Colonic mucosa (tissue), 4 donors: ENCODE results near the gene CAPN3. TPM values are rescaled to one million over a fixed set of nuclear protein-coding genes. Genes with fewer than 3 reads are reported as not detected.

ENCODE experiments used
- DNase-seq: peaks from one replicate; pipeline ENCODE4 v3.0.0-alpha.2; 2020
- H3K27ac ChIP-seq: fragments of 200-600 bp; one replicate; pipeline ENCODE4 v1.8.0; 2021
- H3K27me3 ChIP-seq: fragments of 200-600 bp; one replicate; pipeline ENCODE4 v1.8.0; 2021
- H3K36me3 ChIP-seq: fragments of 200-600 bp; one replicate; pipeline ENCODE4 v1.8.0; 2021
- H3K4me1 ChIP-seq: fragments of 200-600 bp; one replicate; pipeline ENCODE4 v1.8.0; 2021; ENCODE audit warnings: mild to moderate bottlenecking
- H3K4me3 ChIP-seq: fragments of 200-600 bp; one replicate; pipeline ENCODE4 v1.8.0; 2021
- H3K9ac ChIP-seq, 2 donors: one replicate each; pipeline ENCODE4 v1.7.0; 2013; ENCODE audit warnings: control low read depth in 2 of 2, low read depth in 2 of 2, low read length in 2 of 2
- H3K9me3 ChIP-seq: fragments of 200-600 bp; one replicate; pipeline ENCODE4 v1.8.0; 2021
- CTCF ChIP-seq: fragments of 200-600 bp; IDR thresholded peaks from one replicate; pipeline ENCODE4 v1.8.0; 2022; ENCODE audit warnings: antibody characterized with exemption, mild to moderate bottlenecking
- intact Hi-C: fragments of 100-400 bp; cut with DNase I; formaldehyde crosslinking; loops from one replicate; pipeline ENCODE4 v1.14.1; 2022
- total RNA-seq, 2 donors: library from RNA; stranded (reverse); fragmentation: NEBNext Ultra II Directional in 1 of 2; extraction: Animal tissue kit (Norgen Biotek cat#: 25700) in 1 of 2; gene quantifications; one replicate each; pipeline ENCODE4 v1.2.1, GENCODE V29; 2021
- donor health status: healthy.
- donor health status: DM: no; HTN: no; CAD: no.
- donor health status: DM: no; HTN: no; CAD: no.

The CAPN3 gene
- total RNA-seq, 2 donors from 2014 or later, result 6.8 TPM

DNA sequence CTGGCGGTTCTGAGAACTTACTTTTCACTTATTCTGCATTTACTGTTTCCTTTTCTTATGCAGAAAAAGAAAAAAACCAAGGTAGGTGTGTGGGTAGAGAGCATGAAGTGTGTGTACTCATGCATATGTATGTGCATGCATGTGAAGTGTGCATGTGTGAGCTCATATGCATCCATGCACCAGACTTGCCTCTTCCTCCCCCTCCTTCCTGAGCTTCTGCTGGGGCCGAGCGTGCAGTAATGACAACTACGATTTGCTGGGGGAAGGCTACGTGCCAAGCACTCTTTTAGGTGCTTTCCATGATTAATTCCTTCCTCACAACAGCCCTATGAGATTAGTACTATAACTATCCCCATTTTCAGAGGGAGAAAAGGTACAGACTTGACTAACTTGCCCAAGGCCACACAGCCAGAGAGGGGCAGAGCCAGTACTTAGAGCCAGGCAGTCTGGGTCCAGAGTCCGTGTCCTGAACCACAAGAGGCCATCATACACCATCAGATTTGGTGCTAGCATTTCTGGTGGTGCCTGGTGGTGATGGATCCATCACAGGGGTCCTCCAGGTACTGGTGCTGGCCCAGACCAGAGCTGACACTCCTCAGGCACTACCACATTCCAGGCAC lies 46.7 kb downstream of the CAPN3 start:
- no peak overlapping the region for H3K27ac ChIP-seq
- no peak for DNase-seq

DNA sequence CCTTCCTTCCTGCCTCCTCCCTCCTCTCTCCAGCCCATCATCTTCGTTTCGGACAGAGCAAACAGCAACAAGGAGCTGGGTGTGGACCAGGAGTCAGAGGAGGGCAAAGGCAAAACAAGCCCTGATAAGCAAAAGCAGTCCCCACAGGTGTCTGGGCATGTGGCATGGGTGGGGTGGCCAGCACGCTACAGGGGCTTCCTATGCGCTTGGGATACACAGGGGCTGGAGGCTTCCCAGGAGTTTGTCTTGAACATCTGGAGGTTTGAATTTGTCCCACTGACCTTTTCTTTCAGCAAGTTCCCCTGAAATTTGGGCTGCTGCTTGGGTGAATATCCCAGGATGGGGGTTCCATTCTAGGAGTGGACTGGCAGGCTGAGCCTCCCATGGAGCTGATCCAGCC lies 48.9 kb downstream of the CAPN3 start:
- H3K9me3 ChIP-seq, result no peaks in the 10 kb centered on the region
- no peaks in the 10 kb centered on the region for H3K4me1 ChIP-seq
- no peak overlapping the region for H3K9ac ChIP-seq
- H3K4me3 ChIP-seq, result no peak overlapping the region
- TF ChIP-seq CTCF, result no peak
- DNase-seq, result no peak
- H3K36me3 ChIP-seq, result no peaks in the 10 kb centered on the region
- H3K27me3 ChIP-seq, result no peaks in the 10 kb centered on the region
- no peak overlapping the region for H3K27ac ChIP-seq
- intact Hi-C loops, result no loop called here

More for the DNA sequence above, 46.7 kb downstream of the CAPN3 start:
- H3K9me3 ChIP-seq, result no peaks in the 10 kb centered on the region
- intact Hi-C loops, result no loop called here
- no peak for TF ChIP-seq CTCF
- no peaks in the 10 kb centered on the region for H3K36me3 ChIP-seq
- H3K9ac ChIP-seq, result no peak overlapping the region
- no peaks in the 10 kb centered on the region for H3K27me3 ChIP-seq
- H3K4me3 ChIP-seq, result no peak overlapping the region
- no peaks in the 10 kb centered on the region for H3K4me1 ChIP-seq

- TF ChIP-seq CTCF, result no peak
- Histone ChIP-seq H3K9ac (no peak overlapping the region), H3K9me3 (no peaks in the 10 kb centered on the region), H3K4me1 (no peaks in the 10 kb centered on the region), H3K27me3 (no peaks in the 10 kb centered on the region), H3K36me3 (no peaks in the 10 kb centered on the region), H3K27ac (no peak overlapping the region), H3K4me3 (no peak overlapping the region)
- intact Hi-C loops, result no loop called here
- no peak for DNase-seq
Observed at GRCh38 chr15:42409011-42409410, 49.7 kb downstream of the CAPN3 start.

DNA sequence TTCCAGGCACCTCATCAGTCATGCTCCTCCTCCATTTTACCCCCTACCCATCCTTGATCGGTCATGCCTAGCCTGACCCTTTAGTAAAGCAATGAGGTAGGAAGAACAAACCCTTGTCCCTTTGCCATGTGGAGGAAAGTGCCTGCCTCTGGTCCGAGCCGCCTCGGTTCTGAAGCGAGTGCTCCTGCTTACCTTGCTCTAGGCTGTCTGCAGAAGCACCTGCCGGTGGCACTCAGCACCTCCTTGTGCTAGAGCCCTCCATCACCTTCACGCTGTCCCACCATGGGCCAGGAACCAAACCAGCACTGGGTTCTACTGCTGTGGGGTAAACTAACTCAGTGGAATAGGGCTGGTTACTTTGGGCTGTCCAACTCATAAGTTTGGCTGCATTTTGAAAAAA lies 52.6 kb downstream of the CAPN3 start:
- Histone ChIP-seq H3K4me3 (no peak overlapping the region), H3K36me3 (no peaks in the 10 kb centered on the region), H3K27me3 (no peaks in the 10 kb centered on the region), H3K4me1 (no peaks in the 10 kb centered on the region), H3K9ac (no peak overlapping the region), H3K27ac (no peak overlapping the region), H3K9me3 (no peaks in the 10 kb centered on the region)
- intact Hi-C loops, result no loop called here
- TF ChIP-seq CTCF, result no peak
- DNase-seq, result no peak

GRCh38 chr15:42413920-42414319 lies 54.6 kb downstream of the CAPN3 start:
- no peak for TF ChIP-seq CTCF
- no peaks in the 10 kb centered on the region for H3K9me3 ChIP-seq
- H3K9ac ChIP-seq, result no peak overlapping the region
- peaks cover 9% of the 10 kb centered on the region for H3K36me3 ChIP-seq
- H3K27ac ChIP-seq, result no peak overlapping the region
- no peak for DNase-seq
- H3K4me3 ChIP-seq, result no peak overlapping the region
- H3K4me1 ChIP-seq, result no peaks in the 10 kb centered on the region
- intact Hi-C loops, result no loop called here
- H3K27me3 ChIP-seq, result no peaks in the 10 kb centered on the region
